HCT116 (cell line): Measurements from ENCODE around the gene CD2. TPM values are rescaled to one million over a fixed set of nuclear protein-coding genes. Genes with fewer than 3 reads are reported as not detected.

ENCODE experiments used
- ATAC-seq: fragments of 200-7000 bp; cut with Tn5 transposase; 2 replicates; pipeline ENCODE4 v1.9.1; 2020; ENCODE audit warnings: mild to moderate bottlenecking, moderate library complexity
- BruUV-seq: library from RNA; stranded (reverse); fragments of 400-500 nt; replicated peaks from 2 replicates; lab custom pipeline; 2021; lab: Mats Ljungman, UMichigan
- CTCF ChIA-PET: fragments of 300-600 bp; sonication (Branson Sonifier 250); formaldehyde crosslinking; loops from one replicate; lab custom pipeline; 2021; ENCODE audit warnings: antibody characterized with exemption; lab: Charles Lee
- POLR2A ChIA-PET: fragments of 300-600, 350-600 bp; sonication (Branson Sonifier 250); formaldehyde crosslinking; loops from one replicate; lab custom pipeline; 2021; ENCODE audit warnings: antibody characterized with exemption; lab: Charles Lee
- RAD21 ChIA-PET, 2 experiments: fragments of 300-600 bp; sonication (Branson Sonifier 250); formaldehyde crosslinking; loops; one replicate each; lab custom pipeline; 2023; ENCODE audit warnings: low total read pairs in 2 of 2; ENCODE audit not compliant: uncharacterized antibody in 2 of 2, unreplicated experiment in 2 of 2, low non-redundant PET in 1 of 2; lab: Charles Lee
- DNase-seq: peaks from one replicate; pipeline ENCODE4 v3.0.0-alpha.2; 2010; ENCODE audit warnings: low read depth, low spot score
- H2AFZ ChIP-seq: fragments of 200-600 bp; shearing (Covaris generic), sonication (generic); 2 replicates; pipeline ENCODE4 v1.6.1; 2017; ENCODE audit warnings: low read depth, mixed run types, mixed read lengths, antibody characterized with exemption, low read length; ENCODE audit not compliant: poor library complexity, severe bottlenecking
- H3K27ac ChIP-seq: 2 replicates; pipeline ENCODE4 v1.5.1; 2012; ENCODE audit warnings: low read depth, low read length
- H3K27me3 ChIP-seq: fragments of 200-600 bp; sonication (generic); 2 replicates; pipeline ENCODE4 v1.6.1; 2016; ENCODE audit warnings: mixed run types, low read length, mixed read lengths; ENCODE audit not compliant: insufficient read depth
- H3K36me3 ChIP-seq, 2 experiments: fragments of 200-500 bp in 1 of 2; fragments of 200-600 bp in 1 of 2; sonication (Bioruptor generic) in 1 of 2; sonication (generic) in 1 of 2; 2 replicates each; pipeline versions ENCODE4 v1.5.1 to v1.6.1; 2014 to 2016; ENCODE audit warnings: low read length in 2 of 2, inconsistent platforms in 1 of 2, mixed read lengths in 1 of 2, mixed run types in 1 of 2; ENCODE audit not compliant: insufficient read depth in 2 of 2, control insufficient read depth in 1 of 2
- H3K4me1 ChIP-seq, 2 experiments: fragments of 200-600 bp in 1 of 2; sonication (generic) in 1 of 2; 2 replicates each; pipeline versions ENCODE4 v1.5.1 to v1.6.1; 2012 to 2017; ENCODE audit warnings: low read length in 2 of 2, inconsistent platforms in 1 of 2, mild to moderate bottlenecking in 1 of 2, mixed read lengths in 1 of 2, mixed run types in 1 of 2, moderate library complexity in 1 of 2; ENCODE audit not compliant: insufficient read depth in 2 of 2, control insufficient read depth in 1 of 2
- H3K4me2 ChIP-seq: fragments of 200-600 bp; sonication (generic); 2 replicates; pipeline ENCODE4 v1.6.1; 2017; ENCODE audit warnings: mixed run types, low read length, mixed read lengths
- H3K4me3 ChIP-seq, 2 experiments: fragments of 200-600 bp in 1 of 2; sonication (generic) in 1 of 2; replicated peaks in 1 of 2; 2 replicates each; pipeline ENCODE4 v1.5.1; 2011 to 2016; ENCODE audit warnings: low read length in 2 of 2, control low read depth in 1 of 2, low read depth in 1 of 2, mild to moderate bottlenecking in 1 of 2, mixed read lengths in 1 of 2, mixed run types in 1 of 2
- H3K79me2 ChIP-seq: fragments of 200-600 bp; sonication (generic); 2 replicates; pipeline ENCODE4 v1.6.1; 2017; ENCODE audit warnings: mild to moderate bottlenecking, mixed run types, low read length, moderate library complexity, mixed read lengths; ENCODE audit not compliant: insufficient read depth
- H3K9ac ChIP-seq: fragments of 200-600 bp; sonication (generic); 2 replicates; pipeline ENCODE4 v1.6.1; 2016; ENCODE audit warnings: low read length, mixed read lengths
- H3K9me2 ChIP-seq: fragments of 200-600 bp; sonication (generic), shearing (Covaris generic); 2 replicates; pipeline ENCODE4 v1.6.1; 2017; ENCODE audit warnings: mixed run types, mild to moderate bottlenecking, moderate library complexity; ENCODE audit not compliant: insufficient read depth
- H3K9me3 ChIP-seq, 2 experiments: fragments of 200-500 bp in 1 of 2; fragments of 200-600 bp in 1 of 2; sonication (Bioruptor generic) in 1 of 2; sonication (generic) in 1 of 2; 2 replicates each; pipeline ENCODE4 v1.6.1; 2014 to 2017; ENCODE audit warnings: low read length in 2 of 2, mixed read lengths in 2 of 2, inconsistent platforms in 1 of 2, low read depth in 1 of 2, mild to moderate bottlenecking in 1 of 2, mixed run types in 1 of 2, moderate library complexity in 1 of 2; ENCODE audit not compliant: control insufficient read depth in 1 of 2, insufficient read depth in 1 of 2
- H4K20me1 ChIP-seq: fragments of 200-600 bp; sonication (generic), shearing (Covaris generic); 2 replicates; pipeline ENCODE4 v1.6.1; 2017; ENCODE audit warnings: mixed run types, mild to moderate bottlenecking, moderate library complexity; ENCODE audit not compliant: insufficient read depth
- CTCF ChIP-seq, 3 experiments: fragments of 200-600 bp in 1 of 3; sonication (generic) in 1 of 3; IDR thresholded peaks in 2 of 3; conservative IDR thresholded peaks in 1 of 3; 2 replicates each; pipeline ENCODE4 v1.5.1; 2012 to 2017; ENCODE audit warnings: low read depth in 2 of 3, low read length in 2 of 3, antibody characterized with exemption in 1 of 3, borderline replicate concordance in 1 of 3, control low read depth in 1 of 3, mild to moderate bottlenecking in 1 of 3, mixed read lengths in 1 of 3, mixed run types in 1 of 3, moderate library complexity in 1 of 3; ENCODE audit not compliant: insufficient read depth in 1 of 3
- EGR1 ChIP-seq: IDR thresholded peaks from 2 replicates; pipeline ENCODE4 v1.6.1; 2012; ENCODE audit warnings: low read depth
- JUND ChIP-seq: IDR thresholded peaks from 2 replicates; pipeline ENCODE4 v1.6.1; 2012
- POLR2AphosphoS5 ChIP-seq: IDR thresholded peaks from 2 replicates; pipeline ENCODE4 v1.6.1; 2011; ENCODE audit warnings: mild to moderate bottlenecking, low read depth, low read length, moderate library complexity
- RAD21 ChIP-seq: IDR thresholded peaks from 2 replicates; pipeline ENCODE4 v1.6.1; 2012; ENCODE audit warnings: low read depth, mild to moderate bottlenecking
- SIN3A ChIP-seq: IDR thresholded peaks from 2 replicates; pipeline ENCODE4 v1.6.1; 2012; ENCODE audit warnings: low read depth
- SP1 ChIP-seq: IDR thresholded peaks from 2 replicates; pipeline ENCODE4 v1.6.1; 2012; ENCODE audit warnings: low read depth
- SRF ChIP-seq: IDR thresholded peaks from 2 replicates; pipeline ENCODE4 v1.6.1; 2012; ENCODE audit warnings: low read depth
- YY1 ChIP-seq: IDR thresholded peaks from 2 replicates; pipeline ENCODE4 v1.6.1; 2011; ENCODE audit warnings: low read length, low read depth, moderate library complexity, mild to moderate bottlenecking; ENCODE audit not compliant: insufficient replicate concordance; ENCODE audit errors: extremely low read depth
- ZNF274 ChIP-seq: fragments of 200-500 bp; sonication (Bioruptor generic); IDR thresholded peaks from 2 replicates; pipeline ENCODE4 v1.6.1; 2014; ENCODE audit warnings: mild to moderate bottlenecking, low read depth, low read length, inconsistent platforms
- intact Hi-C: fragments of 100-400 bp; cut with micrococcal nuclease; formaldehyde crosslinking; loops from 2 replicates; pipeline ENCODE4 v1.10.0; 2022
- total RNA-seq: library from RNA; stranded (reverse); gene quantifications from one replicate; pipeline ENCODE4 v1.2.1, GENCODE V29; 2021; ENCODE audit not compliant: unreplicated experiment

CD2 gene
- total RNA-seq, 1 experiment from 2014 or later, result 0.57 TPM

GRCh38 chr1:116777831-116778830, 23.9 kb downstream of the CD2 start:
- Histone ChIP-seq H4K20me1 (no peaks in the 10 kb centered on the region), H3K9me2 (no peaks in the 10 kb centered on the region), H3K36me3 (no peaks in the 10 kb centered on the region), H3K9me3 (no peaks in the 10 kb centered on the region), H3K4me3 (no peak overlapping the region), H3K4me1 (no peaks in the 10 kb centered on the region), H2AFZ (no peak overlapping the region), H3K27me3 (peaks cover 12% of the 10 kb centered on the region; the same call in 1 of the 2 replicates), H3K4me2 (no peak overlapping the region), H3K9ac (no peak overlapping the region), H3K27ac (no peak overlapping the region), H3K79me2 (no peaks in the 10 kb centered on the region)
- ATAC-seq, result no peak
- ChIA-PET RAD21 (no interaction called here), CTCF (interaction anchor here (1.6 to 2.2 kb wide), 2 partner anchors 14 to 41 kb away, joined by 7 to 8 read pairs; no protein-coding TSS in a partner anchor), POLR2A (no interaction called here)
- intact Hi-C loops, result no loop called here
- no peak for DNase-seq
- TF ChIP-seq RAD21 (no peak), POLR2AphosphoS5 (no peak), SIN3A (no peak), EGR1 (no peak), CTCF (IDR thresholded peaks at IDR 0.05 in 2 of 3, conservative IDR thresholded peaks at IDR 0.05 in 1 of 3; ENCODE audit: borderline replicate concordance in 1 of 3, insufficient read depth in 1 of 3, low read depth in 2 of 3, low read length in 2 of 3) (no peak), YY1 (no peak), JUND (no peak), ZNF274 (no peak), SRF (no peak), SP1 (no peak)
- no TSS peak for BruUV-seq
